ENCODE results near the gene SEMA5B. TPM values are rescaled to one million over a fixed set of nuclear protein-coding genes. Genes with fewer than 3 reads are reported as not detected.

Gene SEMA5B
- total and polyA plus RNA-seq, 2 of the 4 experiments (the other 2 are of a cell fraction): not detected

DNA sequence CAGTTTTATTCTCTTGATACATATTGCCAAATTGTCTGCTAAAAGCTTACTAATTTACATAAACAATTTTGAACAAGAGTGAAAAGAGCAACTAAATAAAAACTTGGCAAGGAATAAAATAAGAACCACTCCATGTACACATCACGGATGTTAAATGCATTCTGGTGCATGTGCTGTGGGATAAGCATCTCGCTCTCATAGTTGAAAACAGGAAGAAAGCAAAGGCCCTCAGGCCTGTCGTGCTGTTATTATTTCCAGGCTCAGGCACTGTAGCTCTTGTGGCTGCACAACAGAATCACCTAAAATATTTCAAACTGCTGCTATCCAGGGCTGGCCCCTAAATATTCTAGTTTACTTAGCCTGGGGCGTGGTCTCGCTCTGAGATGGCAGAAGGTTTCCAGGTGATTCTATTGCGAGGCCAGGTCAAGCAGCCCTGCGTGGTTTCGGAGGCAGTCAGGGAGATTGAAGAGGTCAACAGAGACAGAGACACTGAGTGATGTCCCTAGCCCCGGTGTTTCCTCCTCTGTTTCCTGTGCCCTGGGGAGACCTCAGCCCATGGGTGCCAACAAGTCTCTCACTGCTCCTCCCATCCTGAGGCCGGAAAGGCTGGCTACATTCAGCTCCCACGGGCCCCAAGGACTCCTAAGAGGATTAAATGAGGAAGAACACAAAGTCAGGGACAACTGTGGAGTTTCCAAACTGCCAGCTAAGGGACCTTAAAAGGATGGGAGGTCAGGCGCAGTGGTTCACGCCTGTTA is 21.1 kb upstream of the SEMA5B start:
- Histone ChIP-seq H4K91ac (ENCODE audit: insufficient read depth, low read depth, low read length) (no peak overlapping the region), H3K79me1 (ENCODE audit: low read depth in 1 of 2, low read length in 2 of 2) (no peaks in the 10 kb centered on the region), H3K4me2 (ENCODE audit: low read depth, low read length) (no peak overlapping the region), H3K18ac (ENCODE audit: low read depth, low read length) (no peak overlapping the region), H3K9me3 (ENCODE audit: control insufficient read depth, insufficient read depth, low read length) (no peaks in the 10 kb centered on the region), H3K14ac (replicated peaks; ENCODE audit: low read depth, low read length) (no peak overlapping the region), H2BK20ac (ENCODE audit: low read depth, low read length) (no peak overlapping the region), H4K5ac (ENCODE audit: low read depth, low read length) (no peak overlapping the region), H2AFZ (replicated peaks; ENCODE audit: low read length, poor library complexity) (no peak overlapping the region), H2BK5ac (ENCODE audit: low read depth, low read length, poor library complexity, severe bottlenecking) (no peak overlapping the region), H2BK15ac (ENCODE audit: low read depth, low read length) (no peak overlapping the region), H3K23ac (ENCODE audit: low read depth, low read length) (no peak overlapping the region), H3K9me1 (ENCODE audit: insufficient read depth, low read length) (no peaks in the 10 kb centered on the region), H3K4me1 (ENCODE audit: control insufficient read depth, insufficient read depth, low read length) (no peaks in the 10 kb centered on the region), H3K56ac (ENCODE audit: extremely low read depth, insufficient read depth, low read length) (no peak overlapping the region), H2AK5ac (ENCODE audit: low read depth, low read length) (no peak overlapping the region), H2BK120ac (ENCODE audit: low read depth, low read length) (no peak overlapping the region), H3K27ac (ENCODE audit: insufficient read depth, low read length) (no peak overlapping the region), H3K27me3 (ENCODE audit: control insufficient read depth, insufficient read depth, low read length) (peaks cover 50% of the 10 kb centered on the region), H4K8ac (ENCODE audit: low read depth in 2 of 2, low read length in 2 of 2) (no peak overlapping the region), H2AK9ac (replicated peaks; ENCODE audit: low read depth, low read length, poor library complexity) (no peak overlapping the region), H3K4ac (ENCODE audit: low read depth, low read length) (no peak overlapping the region), H4K20me1 (ENCODE audit: insufficient read depth, low read length) (no peaks in the 10 kb centered on the region), H3K9ac (ENCODE audit: low read depth, low read length) (no peak overlapping the region), H3K36me3 (ENCODE audit: control insufficient read depth, insufficient read depth, low read length) (no peaks in the 10 kb centered on the region), H3K4me3 (ENCODE audit: insufficient read depth, low read depth, low read length) (no peak overlapping the region)
- ATAC-seq (ENCODE audit: low read depth): no peak
- ChIA-PET CTCF (no interaction called here), POLR2A (ENCODE audit: unreplicated experiment) (interaction anchor here (0.6 kb wide), 1 partner anchor 10 kb away, joined by 4 read pairs; no protein-coding TSS in a partner anchor)
- DNase-seq: no peak
- TF ChIP-seq MAFK (IDR thresholded peaks at IDR 0.05; ENCODE audit: low read depth, low read length) (no peak), MXI1 (IDR thresholded peaks at IDR 0.05; ENCODE audit: borderline replicate concordance, low read depth, low read length) (no peak), CHD1 (IDR thresholded peaks at IDR 0.05; ENCODE audit: low read depth, low read length) (no peak), CEBPB (IDR thresholded peaks at IDR 0.05; ENCODE audit: low read depth, low read length) (no peak), MAZ (IDR thresholded peaks at IDR 0.05; ENCODE audit: borderline replicate concordance, low read depth, low read length) (no peak), POLR2A (IDR thresholded peaks at IDR 0.05; ENCODE audit: low read depth, low read length) (no peak)
- TF ChIP-seq, protein P1, sequence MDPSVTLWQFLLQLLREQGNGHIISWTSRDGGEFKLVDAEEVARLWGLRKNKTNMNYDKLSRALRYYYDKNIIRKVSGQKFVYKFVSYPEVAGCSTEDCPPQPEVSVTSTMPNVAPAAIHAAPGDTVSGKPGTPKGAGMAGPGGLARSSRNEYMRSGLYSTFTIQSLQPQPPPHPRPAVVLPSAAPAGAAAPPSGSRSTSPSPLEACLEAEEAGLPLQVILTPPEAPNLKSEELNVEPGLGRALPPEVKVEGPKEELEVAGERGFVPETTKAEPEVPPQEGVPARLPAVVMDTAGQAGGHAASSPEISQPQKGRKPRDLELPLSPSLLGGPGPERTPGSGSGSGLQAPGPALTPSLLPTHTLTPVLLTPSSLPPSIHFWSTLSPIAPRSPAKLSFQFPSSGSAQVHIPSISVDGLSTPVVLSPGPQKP (IDR thresholded peaks at IDR 0.05; ENCODE audit: borderline replicate concordance, low read depth, low read length): no peak
- TF ChIP-seq, protein P2, sequence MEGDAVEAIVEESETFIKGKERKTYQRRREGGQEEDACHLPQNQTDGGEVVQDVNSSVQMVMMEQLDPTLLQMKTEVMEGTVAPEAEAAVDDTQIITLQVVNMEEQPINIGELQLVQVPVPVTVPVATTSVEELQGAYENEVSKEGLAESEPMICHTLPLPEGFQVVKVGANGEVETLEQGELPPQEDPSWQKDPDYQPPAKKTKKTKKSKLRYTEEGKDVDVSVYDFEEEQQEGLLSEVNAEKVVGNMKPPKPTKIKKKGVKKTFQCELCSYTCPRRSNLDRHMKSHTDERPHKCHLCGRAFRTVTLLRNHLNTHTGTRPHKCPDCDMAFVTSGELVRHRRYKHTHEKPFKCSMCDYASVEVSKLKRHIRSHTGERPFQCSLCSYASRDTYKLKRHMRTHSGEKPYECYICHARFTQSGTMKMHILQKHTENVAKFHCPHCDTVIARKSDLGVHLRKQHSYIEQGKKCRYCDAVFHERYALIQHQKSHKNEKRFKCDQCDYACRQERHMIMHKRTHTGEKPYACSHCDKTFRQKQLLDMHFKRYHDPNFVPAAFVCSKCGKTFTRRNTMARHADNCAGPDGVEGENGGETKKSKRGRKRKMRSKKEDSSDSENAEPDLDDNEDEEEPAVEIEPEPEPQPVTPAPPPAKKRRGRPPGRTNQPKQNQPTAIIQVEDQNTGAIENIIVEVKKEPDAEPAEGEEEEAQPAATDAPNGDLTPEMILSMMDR (conservative IDR thresholded peaks at IDR 0.05; ENCODE audit: low read depth, low read length): no peak
- no TSS peak for BruUV-seq (replicated peaks)
- WGBS, 2 experiments (ENCODE audit: extremely low coverage in 2 of 2, insufficient read length in 1 of 2): 80% methylated on average over 1 of the region's 13 CpGs; no CpG with 5 or more reads in 1 of the 2 experiments
- intact Hi-C loops (cut with micrococcal nuclease) (no loop called here), dilution Hi-C loops (cut with HindIII; ENCODE audit: low sequenced_read_pairs, unreplicated experiment) (no loop called here), in situ Hi-C loops (cut with MboI; ENCODE audit: low sequenced_read_pairs) (no loop called here)

All from IMR-90 (cell line).